Mesenchymal stem cell (in vitro differentiated cells and primary cell): ENCODE results near the gene GPR101.

ENCODE experiments used
- DNase-seq: peaks from one replicate; pipeline ENCODE4 v3.0.0-alpha.2; 2013
- H2AFZ ChIP-seq: one replicate; pipeline ENCODE4 v1.6.1; 2013; ENCODE audit warnings: low read depth, mild to moderate bottlenecking, control low read depth, inconsistent platforms, low read length, moderate library complexity
- H2AK5ac ChIP-seq: 2 replicates; pipeline ENCODE4 v1.6.1; 2013; ENCODE audit warnings: low read length, moderate library complexity, mild to moderate bottlenecking, inconsistent platforms; ENCODE audit not compliant: severe bottlenecking
- H2BK120ac ChIP-seq: one replicate; pipeline ENCODE4 v1.6.1; 2013; ENCODE audit warnings: low read depth, mild to moderate bottlenecking, inconsistent platforms, low read length, moderate library complexity
- H2BK12ac ChIP-seq, 2 experiments: one replicate each; pipeline ENCODE4 v1.6.1; 2013; ENCODE audit warnings: inconsistent platforms in 2 of 2, low read length in 2 of 2, mild to moderate bottlenecking in 2 of 2, moderate library complexity in 2 of 2, control low read depth in 1 of 2
- H2BK15ac ChIP-seq: one replicate; pipeline ENCODE4 v1.6.1; 2013; ENCODE audit warnings: mild to moderate bottlenecking, low read depth, inconsistent platforms; ENCODE audit not compliant: poor library complexity, severe bottlenecking
- H2BK5ac ChIP-seq: 2 replicates; pipeline ENCODE4 v1.6.1; 2013; ENCODE audit warnings: low read depth, mild to moderate bottlenecking, low read length, control low read depth, inconsistent platforms; ENCODE audit not compliant: poor library complexity, severe bottlenecking
- H3K14ac ChIP-seq, 2 experiments: one replicate each; pipeline ENCODE4 v1.6.1; 2013; ENCODE audit warnings: inconsistent platforms in 2 of 2, low read length in 2 of 2, control low read depth in 1 of 2, mild to moderate bottlenecking in 1 of 2, moderate library complexity in 1 of 2
- H3K18ac ChIP-seq, 2 experiments: one replicate each; pipeline ENCODE4 v1.6.1; 2013; ENCODE audit warnings: inconsistent platforms in 2 of 2, low read length in 2 of 2, control low read depth in 1 of 2, low read depth in 1 of 2, mild to moderate bottlenecking in 1 of 2
- H3K23ac ChIP-seq, 2 experiments: one replicate each; pipeline ENCODE4 v1.6.1; 2013; ENCODE audit warnings: inconsistent platforms in 2 of 2, low read length in 2 of 2, mild to moderate bottlenecking in 2 of 2, moderate library complexity in 2 of 2, control low read depth in 1 of 2
- H3K27ac ChIP-seq: 2 replicates; pipeline ENCODE4 v1.5.1; 2013; ENCODE audit warnings: mild to moderate bottlenecking, moderate library complexity, low read length, control low read depth, inconsistent platforms; ENCODE audit not compliant: poor library complexity, severe bottlenecking
- H3K27me3 ChIP-seq, 2 experiments: 2 replicates each; pipeline versions ENCODE4 v1.6.1 to v1.7.0; 2013; ENCODE audit warnings: low read length in 2 of 2, mild to moderate bottlenecking in 2 of 2, moderate library complexity in 2 of 2, control low read depth in 1 of 2, inconsistent platforms in 1 of 2; ENCODE audit not compliant: control insufficient read depth in 1 of 2, insufficient read depth in 1 of 2
- H3K36me3 ChIP-seq, 2 experiments: 2 replicates each; pipeline versions ENCODE4 v1.6.1 to v1.7.0; 2013; ENCODE audit warnings: low read length in 2 of 2, control low read depth in 1 of 2, inconsistent platforms in 1 of 2, low read depth in 1 of 2, mild to moderate bottlenecking in 1 of 2; ENCODE audit not compliant: insufficient read depth in 2 of 2, control insufficient read depth in 1 of 2
- H3K4ac ChIP-seq, 2 experiments: one replicate each; pipeline ENCODE4 v1.6.1; 2013; ENCODE audit warnings: inconsistent platforms in 2 of 2, low read length in 2 of 2, mild to moderate bottlenecking in 2 of 2, moderate library complexity in 2 of 2, control low read depth in 1 of 2, low read depth in 1 of 2
- H3K4me1 ChIP-seq: 2 replicates; pipeline ENCODE4 v1.6.1; 2013; ENCODE audit warnings: low read depth, low read length, control low read depth; ENCODE audit not compliant: control insufficient read depth, insufficient read depth
- H3K4me2 ChIP-seq: 2 replicates; pipeline ENCODE4 v1.6.1; 2013; ENCODE audit warnings: low read length, mild to moderate bottlenecking, inconsistent platforms; ENCODE audit not compliant: poor library complexity, severe bottlenecking
- H3K4me3 ChIP-seq, 2 experiments: 2 replicates each; pipeline versions ENCODE4 v1.5.1 to v1.7.0; 2013; ENCODE audit warnings: low read length in 2 of 2, mild to moderate bottlenecking in 2 of 2, control low read depth in 1 of 2, low read depth in 1 of 2; ENCODE audit not compliant: insufficient read depth in 1 of 2
- H3K79me1 ChIP-seq: replicated peaks from 2 replicates; pipeline ENCODE4 v1.6.1; 2013; ENCODE audit warnings: mild to moderate bottlenecking, control low read depth, low read length, inconsistent platforms; ENCODE audit not compliant: poor library complexity, severe bottlenecking
- H3K9ac ChIP-seq: 2 replicates; pipeline ENCODE4 v1.7.0; 2013; ENCODE audit warnings: mild to moderate bottlenecking, low read length, moderate library complexity
- H3K9me3 ChIP-seq: 2 replicates; pipeline ENCODE4 v1.7.0; 2013; ENCODE audit warnings: mild to moderate bottlenecking, low read length; ENCODE audit not compliant: control insufficient read depth
- H4K8ac ChIP-seq: one replicate; pipeline ENCODE4 v1.6.1; 2013; ENCODE audit warnings: inconsistent platforms, mild to moderate bottlenecking, low read length, moderate library complexity
- H4K91ac ChIP-seq: one replicate; pipeline ENCODE4 v1.6.1; 2013; ENCODE audit warnings: mild to moderate bottlenecking, low read length, inconsistent platforms
- WGBS: methylation state at CpG from one replicate; pipeline ENCODE4 v1.1.7; 2013; ENCODE audit warnings: mixed read lengths; 5-methylcytosine and 5-hydroxymethylcytosine counted together

Gene GPR101

DNA sequence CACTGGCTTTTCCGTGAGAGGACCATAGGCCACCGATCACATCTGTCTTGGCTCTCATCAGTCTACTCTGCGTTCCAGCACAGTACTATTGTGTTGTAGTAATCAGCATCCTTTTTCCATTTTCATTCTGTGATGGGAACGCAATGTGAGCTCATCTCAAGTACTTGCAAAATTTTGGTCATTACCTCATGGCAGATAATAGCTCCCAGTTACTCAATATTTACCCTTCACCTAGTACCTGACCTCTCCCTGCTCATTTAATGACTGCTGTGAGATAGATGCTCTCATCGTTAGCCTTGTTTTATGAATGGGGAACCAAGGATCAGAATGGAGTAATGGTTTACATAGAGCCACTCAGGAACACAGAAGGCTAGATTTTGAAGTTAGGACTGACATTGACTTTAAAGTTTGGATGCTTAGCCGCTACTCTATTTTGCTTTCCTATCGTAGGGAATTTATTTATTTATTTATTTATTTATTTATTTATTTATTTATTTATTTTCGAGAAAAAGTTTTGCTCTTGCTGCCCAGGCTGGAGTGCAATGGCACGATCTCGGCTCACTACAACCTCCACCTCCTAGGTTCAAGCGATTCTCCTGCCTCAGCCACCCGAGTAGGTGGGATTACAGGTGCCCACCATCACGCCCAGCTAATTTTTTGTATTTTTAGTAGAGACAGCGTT is 6.5 kb upstream of the GPR101 start:
- DNase-seq = no peak
- Histone ChIP-seq H4K8ac (no peak overlapping the region), H3K27me3 (peaks cover 16 to 22% of the 10 kb centered on the region in 2 experiments), H3K4me1 (no peaks in the 10 kb centered on the region), H2BK5ac (no peak overlapping the region), H3K18ac (no peak overlapping the region), H3K27ac (no peak overlapping the region), H3K23ac (no peak overlapping the region), H3K14ac (no peak overlapping the region), H3K4me2 (no peak overlapping the region), H3K4ac (no peak overlapping the region), H3K79me1 (no peaks in the 10 kb centered on the region), H2BK120ac (no peak overlapping the region), H2AK5ac (no peak overlapping the region), H3K9ac (no peak overlapping the region), H2BK15ac (no peak overlapping the region), H3K4me3 (no peak overlapping the region), H3K36me3 (no peaks in the 10 kb centered on the region), H4K91ac (no peak overlapping the region), H3K9me3 (no peaks in the 10 kb centered on the region), H2BK12ac (no peak overlapping the region), H2AFZ (no peak overlapping the region)
- WGBS = 85% methylated on average over 9 of the region's 14 CpGs

DNA sequence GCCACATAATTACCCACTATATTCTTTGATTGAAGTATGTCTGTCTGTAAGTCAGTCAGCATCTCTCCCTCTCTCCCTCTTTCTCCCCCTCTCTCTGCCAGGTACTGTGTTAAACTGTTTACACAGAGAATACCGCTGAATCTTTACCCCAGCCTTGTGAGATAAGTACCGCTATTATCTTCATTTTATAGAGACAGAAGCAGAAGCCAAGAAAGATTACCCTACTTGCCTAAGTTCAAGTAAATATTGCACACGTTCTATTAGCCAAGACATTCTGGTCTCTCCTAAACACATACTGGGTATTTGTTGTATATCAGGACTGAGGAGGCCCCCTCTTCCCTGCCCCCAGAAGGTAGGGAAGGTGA is 695 bp upstream of the GPR101 start:
- Histone ChIP-seq H3K4ac (no peak overlapping the region), H3K23ac (no peak overlapping the region), H3K36me3 (no peaks in the 10 kb centered on the region), H2BK15ac (no peak overlapping the region), H4K8ac (no peak overlapping the region), H3K14ac (no peak overlapping the region), H2BK120ac (no peak overlapping the region), H3K18ac (no peak overlapping the region), H3K27ac (no peak overlapping the region), H2BK5ac (no peak overlapping the region), H3K4me1 (peaks cover 11% of the 10 kb centered on the region), H3K4me3 (no peak overlapping the region), H2AK5ac (no peak overlapping the region), H2AFZ (no peak overlapping the region), H3K79me1 (no peaks in the 10 kb centered on the region), H3K9ac (no peak overlapping the region), H3K4me2 (no peak overlapping the region), H4K91ac (no peak overlapping the region), H2BK12ac (no peak overlapping the region), H3K9me3 (no peaks in the 10 kb centered on the region), H3K27me3 (peaks cover 65 to 76% of the 10 kb centered on the region in 2 experiments)
- no peak for DNase-seq
- WGBS = 21% methylated on average over 2 of the region's 3 CpGs

DNA sequence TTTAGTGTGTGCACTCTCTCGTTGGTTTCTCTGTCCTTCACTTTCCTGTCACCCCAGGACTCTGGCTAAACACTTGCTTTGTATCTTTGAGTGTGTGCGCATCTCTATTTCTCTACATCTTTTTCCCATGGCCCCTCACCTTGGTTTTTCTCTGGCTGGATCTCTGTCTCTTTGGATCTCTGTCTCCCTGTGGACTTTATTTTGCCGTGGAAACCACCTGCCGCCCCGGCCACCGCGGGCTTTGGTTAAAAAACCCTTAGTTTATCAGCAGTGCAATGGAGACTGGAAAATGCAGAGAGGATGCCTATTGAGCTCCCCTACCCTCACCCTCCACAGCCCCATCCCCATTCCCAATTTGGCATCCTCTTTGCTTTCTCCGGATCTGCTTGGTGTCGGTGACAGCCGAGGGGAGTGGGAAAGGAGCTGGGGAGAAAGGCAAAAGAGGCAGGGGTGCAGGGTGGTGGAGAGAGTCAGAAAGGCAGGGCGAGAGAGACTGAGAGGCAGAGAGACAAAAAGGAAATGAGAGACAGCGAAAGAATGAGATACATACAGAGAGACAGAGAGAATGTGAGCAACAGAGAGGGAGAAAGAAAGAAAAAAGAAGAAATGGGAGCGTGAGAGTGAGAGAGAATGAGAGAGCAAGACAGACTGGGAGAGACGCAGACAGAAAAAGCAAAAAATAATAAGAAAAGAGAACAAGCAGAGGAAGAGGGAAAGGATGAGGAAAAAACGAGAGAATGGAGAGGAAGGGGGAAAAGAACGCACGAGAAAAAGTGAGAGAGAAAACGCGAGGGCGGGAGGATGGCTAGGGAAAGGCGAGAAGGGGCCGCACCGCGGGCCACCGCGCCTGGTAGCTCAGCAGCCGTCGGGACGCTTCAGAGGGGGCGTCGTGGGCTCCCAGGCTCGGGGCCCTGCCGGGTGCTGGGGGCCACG is 688 bp downstream of the GPR101 start:
- no peak overlapping the region for H4K8ac ChIP-seq
- H3K18ac ChIP-seq = no peak overlapping the region
- peak overlapping the region in 1 of 2 experiments; percentile 76 for H3K4me3 ChIP-seq
- H3K4me2 ChIP-seq = peak overlapping the region; percentile 63
- H3K4me1 ChIP-seq = peaks cover 11% of the 10 kb centered on the region
- H3K23ac ChIP-seq = no peak overlapping the region
- H3K9ac ChIP-seq = no peak overlapping the region
- H3K36me3 ChIP-seq = no peaks in the 10 kb centered on the region
- peaks cover 64 to 81% of the 10 kb centered on the region in 2 experiments for H3K27me3 ChIP-seq
- H3K79me1 ChIP-seq = no peaks in the 10 kb centered on the region
- no peak overlapping the region for H3K14ac ChIP-seq
- H3K9me3 ChIP-seq = no peaks in the 10 kb centered on the region
- no peak overlapping the region for H2BK12ac ChIP-seq
- 6% methylated on average over 21 of the region's 34 CpGs for WGBS
- H2AK5ac ChIP-seq = no peak overlapping the region
- no peak for DNase-seq
- no peak overlapping the region for H2BK5ac ChIP-seq
- H3K27ac ChIP-seq = no peak overlapping the region
- no peak overlapping the region for H2AFZ ChIP-seq
- no peak overlapping the region for H2BK120ac ChIP-seq
- H2BK15ac ChIP-seq = no peak overlapping the region
- no peak overlapping the region for H4K91ac ChIP-seq
- no peak overlapping the region for H3K4ac ChIP-seq

DNA sequence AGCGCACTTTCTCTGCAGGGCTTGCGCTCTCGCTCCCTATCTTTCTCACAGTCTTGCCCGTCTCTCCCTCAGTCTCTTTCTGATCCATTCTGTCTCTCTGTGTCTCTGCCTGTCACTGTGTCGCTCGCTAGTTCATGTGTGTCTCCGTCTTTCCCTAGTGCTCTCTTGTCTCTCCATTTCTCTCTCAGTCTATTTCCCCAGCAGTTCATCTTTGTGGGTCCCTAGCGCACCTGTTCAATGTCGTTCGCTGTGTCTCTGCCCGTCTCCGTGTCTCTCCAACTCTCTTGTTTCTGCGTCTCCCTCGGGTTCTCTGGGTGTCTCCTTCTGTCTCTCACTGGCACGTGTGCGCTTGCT is 1.5 kb downstream of the GPR101 start:
- H3K79me1 ChIP-seq = no peaks in the 10 kb centered on the region
- peaks cover 62 to 78% of the 10 kb centered on the region in 2 experiments for H3K27me3 ChIP-seq
- H2AFZ ChIP-seq = no peak overlapping the region
- no peak overlapping the region for H2BK120ac ChIP-seq
- no peak overlapping the region for H3K14ac ChIP-seq
- H3K27ac ChIP-seq = no peak overlapping the region
- no peak overlapping the region for H4K91ac ChIP-seq
- H3K4me3 ChIP-seq = peak overlapping the region in 1 of 2 experiments; percentile 76
- no peak overlapping the region for H2BK15ac ChIP-seq
- H3K18ac ChIP-seq = no peak overlapping the region
- no peaks in the 10 kb centered on the region for H3K9me3 ChIP-seq
- H3K23ac ChIP-seq = no peak overlapping the region
- H3K4me1 ChIP-seq = peaks cover 11% of the 10 kb centered on the region
- H3K9ac ChIP-seq = peak overlapping the region; percentile 2
- no peak overlapping the region for H2BK12ac ChIP-seq
- no peak overlapping the region for H2AK5ac ChIP-seq
- peak overlapping the region; percentile 77 for H3K4me2 ChIP-seq
- no peak overlapping the region for H3K4ac ChIP-seq
- under 1% methylated on average over 16 of the region's 16 CpGs for WGBS
- DNase-seq = no peak
- H2BK5ac ChIP-seq = no peak overlapping the region
- H3K36me3 ChIP-seq = no peaks in the 10 kb centered on the region
- H4K8ac ChIP-seq = no peak overlapping the region
